Endothelial cell of umbilical vein (primary cell): ENCODE measurements around the gene TNNI3K. TPM values are rescaled to one million over a fixed set of nuclear protein-coding genes. Genes with fewer than 3 reads are reported as not detected.

Source experiments
- BruUV-seq: library from RNA; stranded (reverse); fragments of 400-500 nt; replicated peaks from 2 replicates; lab custom pipeline; 2021; lab: Mats Ljungman, UMichigan
- CTCF ChIA-PET: fragments of 300-600, 350-600 bp; sonication (Branson Sonifier 250); formaldehyde crosslinking; loops from one replicate; lab custom pipeline; 2021; ENCODE audit warnings: antibody characterized with exemption, inconsistent platforms; lab: Charles Lee
- POLR2A ChIA-PET: fragments of 300-600, 350-600 bp; sonication (Branson Sonifier 250); formaldehyde crosslinking; loops from one replicate; lab custom pipeline; 2021; ENCODE audit warnings: antibody characterized with exemption, inconsistent platforms; lab: Charles Lee
- DNase-seq: peaks from one replicate; pipeline ENCODE4 v3.0.0-alpha.2; 2011; ENCODE audit warnings: low read depth, low spot score
- FAIRE-seq: peaks from 2 replicates; lab custom pipeline; 2011; peaks lifted over from hg19 to GRCh38; lab: Jason Lieb, UNC
- H2AFZ ChIP-seq: 2 replicates; pipeline ENCODE4 v1.6.0; 2012; ENCODE audit warnings: low read depth, low read length, control low read depth, inconsistent platforms
- H3K27ac ChIP-seq: 2 replicates; pipeline ENCODE4 v1.5.1; 2011; ENCODE audit warnings: low read depth, mild to moderate bottlenecking, control low read depth, low read length, moderate library complexity; ENCODE audit not compliant: insufficient read depth
- H3K27me3 ChIP-seq, 2 experiments: 2 replicates each; pipeline versions ENCODE4 v1.6.0 to v1.6.1; 2011; ENCODE audit warnings: low read length in 2 of 2, mixed read lengths in 1 of 2; ENCODE audit not compliant: control insufficient read depth in 2 of 2, insufficient read depth in 2 of 2
- H3K36me3 ChIP-seq, 2 experiments: 2 replicates in 1 of 2; 3 replicates in 1 of 2; pipeline ENCODE4 v1.5.1; 2011; ENCODE audit warnings: low read length in 2 of 2, mild to moderate bottlenecking in 1 of 2, moderate library complexity in 1 of 2; ENCODE audit not compliant: control insufficient read depth in 2 of 2, insufficient read depth in 2 of 2; ENCODE audit errors: extremely low read depth in 1 of 2
- H3K4me1 ChIP-seq: 3 replicates; pipeline ENCODE4 v1.5.1; 2011; ENCODE audit warnings: mild to moderate bottlenecking, low read length; ENCODE audit not compliant: control insufficient read depth, insufficient read depth; ENCODE audit errors: extremely low read depth
- H3K4me2 ChIP-seq: 2 replicates; pipeline ENCODE4 v1.6.1; 2011; ENCODE audit warnings: low read length, control low read depth, mixed read lengths; ENCODE audit not compliant: insufficient read depth
- H3K4me3 ChIP-seq, 3 experiments: fragments of 200-600 bp in 1 of 3; sonication (generic), shearing (Covaris generic) in 1 of 3; replicated peaks in 1 of 3; 2 replicates each; pipeline ENCODE4 v1.5.1; 2011 to 2016; ENCODE audit warnings: control low read depth in 3 of 3, low read length in 3 of 3, mild to moderate bottlenecking in 2 of 3, inconsistent platforms in 1 of 3, low read depth in 1 of 3, moderate library complexity in 1 of 3; ENCODE audit not compliant: insufficient read depth in 1 of 3
- H3K79me2 ChIP-seq: 2 replicates; pipeline ENCODE4 v1.6.0; 2012; ENCODE audit warnings: low read length, inconsistent platforms; ENCODE audit not compliant: control insufficient read depth, insufficient read depth
- H3K9ac ChIP-seq: replicated peaks from 2 replicates; pipeline ENCODE3; 2011; ENCODE audit warnings: low read length, control low read depth; ENCODE audit not compliant: insufficient read depth; ENCODE audit errors: extremely low read depth
- H3K9me1 ChIP-seq: replicated peaks from 3 replicates; pipeline ENCODE4 v1.6.0; 2011; ENCODE audit warnings: mild to moderate bottlenecking, low read length; ENCODE audit not compliant: control insufficient read depth, insufficient read depth; ENCODE audit errors: extremely low read depth
- H3K9me3 ChIP-seq: replicated peaks from 2 replicates; pipeline ENCODE4 v1.5.1; 2012; ENCODE audit warnings: low read length, inconsistent platforms; ENCODE audit not compliant: control insufficient read depth, insufficient read depth
- H4K20me1 ChIP-seq: replicated peaks from 2 replicates; pipeline ENCODE3; 2011; ENCODE audit warnings: mild to moderate bottlenecking, low read length; ENCODE audit not compliant: control insufficient read depth, insufficient read depth; ENCODE audit errors: extremely low read depth
- EZH2 ChIP-seq: IDR thresholded peaks from 2 replicates; pipeline ENCODE4 v1.6.1; 2012; ENCODE audit warnings: borderline replicate concordance, low read depth, mild to moderate bottlenecking, moderate library complexity, low read length, inconsistent platforms; ENCODE audit not compliant: severe bottlenecking
- FOS ChIP-seq: IDR thresholded peaks from 2 replicates; pipeline ENCODE4 v1.6.1; 2011; ENCODE audit warnings: mild to moderate bottlenecking, low read length, moderate library complexity, borderline replicate concordance; ENCODE audit not compliant: insufficient read depth
- GATA2 ChIP-seq: IDR thresholded peaks from 2 replicates; pipeline ENCODE4 v1.7.0; 2011; ENCODE audit warnings: low read depth, mild to moderate bottlenecking, moderate library complexity, mixed read lengths, low read length; ENCODE audit not compliant: insufficient read length, insufficient read depth
- JUN ChIP-seq: IDR thresholded peaks from 2 replicates; pipeline ENCODE4 v1.6.1; 2011; ENCODE audit warnings: borderline replicate concordance, low read depth; ENCODE audit not compliant: insufficient read length, insufficient read depth
- MYC ChIP-seq: IDR thresholded peaks from one replicate; pipeline ENCODE4 v1.6.1; 2011; ENCODE audit warnings: mild to moderate bottlenecking, low read depth, low read length
- POLR2A ChIP-seq: IDR thresholded peaks from 2 replicates; pipeline ENCODE4 v1.6.1; 2012; ENCODE audit warnings: low read depth, mild to moderate bottlenecking, control low read depth, low read length
- POLR2AphosphoS5 ChIP-seq: IDR thresholded peaks from 2 replicates; pipeline ENCODE4 v1.6.1; 2012; ENCODE audit warnings: low read depth, mild to moderate bottlenecking, control low read depth, low read length, moderate library complexity; ENCODE audit not compliant: insufficient read depth
- dilution Hi-C: fragments of 300-500 bp; cut with MboI; formaldehyde crosslinking; loops from one replicate; pipeline ENCODE4 v1.15.0; 2019; ENCODE audit warnings: low sequenced_read_pairs; ENCODE audit not compliant: extremely low pct_ligation_motif_present
- intact Hi-C: fragments of 100-400 bp; cut with micrococcal nuclease; formaldehyde crosslinking; loops from one replicate; pipeline ENCODE4 v1.10.0; 2022
- polyA plus RNA-seq, 4 experiments: library from polyadenylated mRNA; depleted of rRNA in 3 of 4; stranded (reverse) in 3 of 4; unstranded in 1 of 4; fragments of >200 nt; gene quantifications; 2 replicates each; pipeline versions ENCODE4 v1.2.1 to v1.2.3, GENCODE V29; 2011 to 2012; ENCODE audit warnings: missing spikeins in 1 of 4
- total RNA-seq: library from RNA; stranded (reverse); gene quantifications from 2 replicates; pipeline ENCODE4 v1.2.3, GENCODE V29; 2021
- TF ChIP-seq, protein P1 (sequence below): IDR thresholded peaks from 2 replicates; pipeline ENCODE4 v1.6.1; 2011; ENCODE audit not compliant: insufficient read depth, insufficient read length
- TF ChIP-seq, protein P2 (sequence below), 2 donors: IDR thresholded peaks; 1 replicate in 1 of 2; 2 replicates in 1 of 2; pipeline ENCODE4 v1.5.1; 2011; ENCODE audit warnings: low read length in 2 of 2, mild to moderate bottlenecking in 2 of 2, moderate library complexity in 2 of 2, control low read depth in 1 of 2, inconsistent platforms in 1 of 2, low read depth in 1 of 2; ENCODE audit not compliant: insufficient read depth in 1 of 2; ENCODE audit errors: extremely low read depth in 1 of 2

The TNNI3K gene
- total and polyA plus RNA-seq, 2 donors (not counting 3 experiments of a cell fraction or from before 2014, with no cell fraction given) = 0.69 TPM; not detected in 1

DNA sequence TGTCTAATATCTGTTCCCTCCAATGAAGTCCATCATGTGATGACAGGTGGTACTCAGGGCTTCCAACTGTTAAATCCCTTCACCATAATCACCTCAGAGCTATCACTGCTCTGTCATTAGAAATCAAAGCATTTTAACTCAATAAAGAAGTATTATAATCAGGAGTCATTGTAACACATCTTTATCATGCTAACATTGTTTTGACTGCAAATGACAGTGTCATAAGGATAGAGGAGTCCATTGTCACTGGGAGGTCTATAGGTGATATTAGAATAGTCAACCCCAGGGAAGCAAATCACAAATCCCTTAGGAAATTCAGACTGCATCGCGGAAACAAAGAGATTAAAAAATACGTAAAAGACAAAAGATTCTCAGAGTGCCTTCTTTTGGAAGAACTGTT is 246.4 kb downstream of the TNNI3K start:
- ChIA-PET POLR2A (no interaction called here), CTCF (no interaction called here)
- Histone ChIP-seq H3K27ac (no peak overlapping the region), H3K4me1 (no peaks in the 10 kb centered on the region), H2AFZ (no peak overlapping the region), H3K9me1 (no peaks in the 10 kb centered on the region), H3K9me3 (no peaks in the 10 kb centered on the region), H3K9ac (no peak overlapping the region), H3K4me2 (no peak overlapping the region), H3K36me3 (no peaks in the 10 kb centered on the region), H3K27me3 (no peaks in the 10 kb centered on the region), H4K20me1 (no peaks in the 10 kb centered on the region), H3K4me3 (no peak overlapping the region), H3K79me2 (no peaks in the 10 kb centered on the region)
- FAIRE-seq (no peak), DNase-seq (no peak)
- dilution Hi-C loops = no loop called here
- no TSS peak for BruUV-seq
- TF ChIP-seq MYC (no peak), POLR2A (no peak), GATA2 (no peak), POLR2AphosphoS5 (no peak), FOS (no peak), JUN (no peak), EZH2 (no peak)
- TF ChIP-seq, protein P1, sequence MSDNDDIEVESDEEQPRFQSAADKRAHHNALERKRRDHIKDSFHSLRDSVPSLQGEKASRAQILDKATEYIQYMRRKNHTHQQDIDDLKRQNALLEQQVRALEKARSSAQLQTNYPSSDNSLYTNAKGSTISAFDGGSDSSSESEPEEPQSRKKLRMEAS = no peak
- TF ChIP-seq, protein P2, sequence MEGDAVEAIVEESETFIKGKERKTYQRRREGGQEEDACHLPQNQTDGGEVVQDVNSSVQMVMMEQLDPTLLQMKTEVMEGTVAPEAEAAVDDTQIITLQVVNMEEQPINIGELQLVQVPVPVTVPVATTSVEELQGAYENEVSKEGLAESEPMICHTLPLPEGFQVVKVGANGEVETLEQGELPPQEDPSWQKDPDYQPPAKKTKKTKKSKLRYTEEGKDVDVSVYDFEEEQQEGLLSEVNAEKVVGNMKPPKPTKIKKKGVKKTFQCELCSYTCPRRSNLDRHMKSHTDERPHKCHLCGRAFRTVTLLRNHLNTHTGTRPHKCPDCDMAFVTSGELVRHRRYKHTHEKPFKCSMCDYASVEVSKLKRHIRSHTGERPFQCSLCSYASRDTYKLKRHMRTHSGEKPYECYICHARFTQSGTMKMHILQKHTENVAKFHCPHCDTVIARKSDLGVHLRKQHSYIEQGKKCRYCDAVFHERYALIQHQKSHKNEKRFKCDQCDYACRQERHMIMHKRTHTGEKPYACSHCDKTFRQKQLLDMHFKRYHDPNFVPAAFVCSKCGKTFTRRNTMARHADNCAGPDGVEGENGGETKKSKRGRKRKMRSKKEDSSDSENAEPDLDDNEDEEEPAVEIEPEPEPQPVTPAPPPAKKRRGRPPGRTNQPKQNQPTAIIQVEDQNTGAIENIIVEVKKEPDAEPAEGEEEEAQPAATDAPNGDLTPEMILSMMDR (IDR thresholded peaks at IDR 0.05; ENCODE audit: extremely low read depth in 1 of 2, insufficient read depth in 1 of 2, low read depth in 1 of 2, low read length in 2 of 2) = no peak
- intact Hi-C loops = no loop called here
